NT2/D1 (cell line): ENCODE data around the gene PKP3.

ENCODE experiments used
- DNase-seq: peaks from one replicate; pipeline ENCODE4 v3.0.0-alpha.2; 2011; ENCODE audit warnings: low read depth, low spot score
- H3K27me3 ChIP-seq: 2 replicates; pipeline ENCODE4 v1.6.0; 2011; ENCODE audit warnings: mild to moderate bottlenecking; ENCODE audit not compliant: insufficient read length, insufficient read depth
- H3K36me3 ChIP-seq: 2 replicates; pipeline ENCODE4 v1.6.1; 2011; ENCODE audit warnings: mild to moderate bottlenecking, low read length, mixed read lengths; ENCODE audit not compliant: insufficient read depth, insufficient read length
- H3K4me1 ChIP-seq: 2 replicates; pipeline ENCODE4 v1.5.1; 2011; ENCODE audit not compliant: insufficient read depth, insufficient read length
- H3K4me3 ChIP-seq: 2 replicates; pipeline ENCODE4 v1.5.1; 2011; ENCODE audit warnings: low read depth; ENCODE audit not compliant: insufficient read length
- H3K9ac ChIP-seq: 2 replicates; pipeline ENCODE4 v1.6.0; 2011; ENCODE audit warnings: low read depth; ENCODE audit not compliant: insufficient read length
- H3K9me3 ChIP-seq: 2 replicates; pipeline ENCODE4 v1.5.1; 2011; ENCODE audit warnings: mild to moderate bottlenecking, low read length; ENCODE audit not compliant: insufficient read depth
- SUZ12 ChIP-seq: IDR thresholded peaks from 2 replicates; pipeline ENCODE4 v1.6.1; 2011; ENCODE audit not compliant: insufficient read length, insufficient read depth; ENCODE audit errors: extremely low read depth
- YY1 ChIP-seq: IDR thresholded peaks from 2 replicates; pipeline ENCODE4 v1.6.1; 2011; ENCODE audit not compliant: insufficient read length, insufficient read depth
- ZNF274 ChIP-seq: IDR thresholded peaks from 2 replicates; pipeline ENCODE4 v1.6.1; 2011; ENCODE audit warnings: mild to moderate bottlenecking, low read depth, low read length

Gene PKP3

GRCh38 chr11:413120-414081 lies 19.4 kb downstream of the PKP3 start:
- no peaks in the 10 kb centered on the region for H3K9me3 ChIP-seq
- TF ChIP-seq SUZ12 (no peak), ZNF274 (no peak), YY1 (no peak)
- no peaks in the 10 kb centered on the region for H3K36me3 ChIP-seq
- H3K9ac ChIP-seq, result peak overlapping the region; percentile 50
- no peak overlapping the region for H3K4me3 ChIP-seq
- H3K4me1 ChIP-seq, result peaks cover 23% of the 10 kb centered on the region
- H3K27me3 ChIP-seq, result peaks cover 46% of the 10 kb centered on the region
- DNase-seq, result no peak

- Histone ChIP-seq H3K9me3 (no peaks in the 10 kb centered on the region), H3K27me3 (peaks cover 45% of the 10 kb centered on the region), H3K4me1 (peaks cover 23% of the 10 kb centered on the region), H3K36me3 (no peaks in the 10 kb centered on the region), H3K9ac (no peak overlapping the region), H3K4me3 (no peak overlapping the region)
- TF ChIP-seq ZNF274 (no peak), SUZ12 (no peak), YY1 (no peak)
- no peak for DNase-seq
Observed at GRCh38 chr11:414318-414857, 20.4 kb downstream of the PKP3 start.

GRCh38 chr11:415640-416041 lies 21.6 kb downstream of the PKP3 start:
- no peak for DNase-seq
- Histone ChIP-seq H3K27me3 (peaks cover 45% of the 10 kb centered on the region), H3K36me3 (no peaks in the 10 kb centered on the region), H3K9ac (peak overlapping the region; percentile 76), H3K9me3 (no peaks in the 10 kb centered on the region), H3K4me3 (no peak overlapping the region), H3K4me1 (peaks cover 25% of the 10 kb centered on the region)
- TF ChIP-seq SUZ12 (no peak), ZNF274 (no peak), YY1 (no peak)

- no peak for DNase-seq
- H3K9ac ChIP-seq, result peak overlapping the region; percentile 76
- H3K4me3 ChIP-seq, result peak overlapping the region; percentile 50
- H3K9me3 ChIP-seq, result no peaks in the 10 kb centered on the region
- peaks cover 25% of the 10 kb centered on the region for H3K4me1 ChIP-seq
- TF ChIP-seq YY1 (no peak), SUZ12 (no peak), ZNF274 (no peak)
- no peaks in the 10 kb centered on the region for H3K36me3 ChIP-seq
- H3K27me3 ChIP-seq, result peaks cover 45% of the 10 kb centered on the region
Observed at GRCh38 chr11:416051-416756, 22.2 kb downstream of the PKP3 start.

GRCh38 chr11:416757-417621 lies 23.0 kb downstream of the PKP3 start:
- H3K27me3 ChIP-seq, result peaks cover 45% of the 10 kb centered on the region
- no peaks in the 10 kb centered on the region for H3K36me3 ChIP-seq
- no peaks in the 10 kb centered on the region for H3K9me3 ChIP-seq
- peaks cover 25% of the 10 kb centered on the region for H3K4me1 ChIP-seq
- peak overlapping the region; percentile 50 for H3K4me3 ChIP-seq
- H3K9ac ChIP-seq, result peak overlapping the region; percentile 76
- TF ChIP-seq SUZ12 (peak; percentile 60), ZNF274 (no peak)
- DNase-seq, result no peak

GRCh38 chr11:417652-418342 lies 23.8 kb downstream of the PKP3 start:
- no peaks in the 10 kb centered on the region for H3K36me3 ChIP-seq
- no peak for DNase-seq
- H3K4me3 ChIP-seq, result peak overlapping the region; percentile 50
- peaks cover 45% of the 10 kb centered on the region for H3K27me3 ChIP-seq
- H3K4me1 ChIP-seq, result peaks cover 24% of the 10 kb centered on the region
- peak overlapping the region; percentile 76 for H3K9ac ChIP-seq
- H3K9me3 ChIP-seq, result no peaks in the 10 kb centered on the region
- no peak for TF ChIP-seq YY1
- no peak for TF ChIP-seq ZNF274
- no peak for TF ChIP-seq SUZ12
